Nephron (organoid): Measurements from ENCODE around the gene ASXL1.

Experiments used
- H3K27ac Mint-ChIP-seq, 3 experiments: 2 replicates each; pipeline ENCODE4 v1.8.0; 2020; ENCODE audit warnings: mixed read lengths in 3 of 3, mild to moderate bottlenecking in 2 of 3, moderate library complexity in 1 of 3
- H3K27me3 Mint-ChIP-seq: 2 replicates; pipeline ENCODE4 v1.8.0; 2021; ENCODE audit warnings: low read depth, mild to moderate bottlenecking, moderate library complexity, mixed read lengths
- H3K36me3 Mint-ChIP-seq: 2 replicates; pipeline ENCODE4 v1.8.0; 2020; ENCODE audit warnings: low read depth, mixed read lengths
- H3K4me1 Mint-ChIP-seq: 2 replicates; pipeline ENCODE4 v1.8.0; 2020; ENCODE audit warnings: mixed read lengths
- H3K4me3 Mint-ChIP-seq, 3 experiments: 2 replicates each; pipeline ENCODE4 v1.8.0; 2020; ENCODE audit warnings: mild to moderate bottlenecking in 3 of 3, mixed read lengths in 3 of 3, moderate library complexity in 2 of 3
- H3K9me3 Mint-ChIP-seq: 2 replicates; pipeline ENCODE4 v1.8.0; 2020; ENCODE audit warnings: mixed read lengths
- CTCF ChIP-seq, 3 experiments: fragments of 200-600 bp; sonication (generic); IDR thresholded peaks; one replicate each; pipeline ENCODE4 v1.5.0; 2021; ENCODE audit warnings: antibody characterized with exemption in 3 of 3; ENCODE audit not compliant: unreplicated experiment in 3 of 3

The ASXL1 gene

GRCh38 chr20:32447136-32448027 lies 89.3 kb downstream of the ASXL1 start:
- Mint-ChIP-seq H3K27me3 (no peaks in the 10 kb centered on the region), H3K27ac (peak overlapping the region; percentile 64 to 86 (median 76)), H3K4me3 (no peak overlapping the region), H3K9me3 (no peaks in the 10 kb centered on the region), H3K36me3 (peaks cover 64% of the 10 kb centered on the region), H3K4me1 (peaks cover 26% of the 10 kb centered on the region)
- TF ChIP-seq CTCF (IDR thresholded peaks at IDR 0.05; ENCODE audit: unreplicated experiment in 3 of 3) = no peak

- Mint-ChIP-seq H3K4me3 (no peak overlapping the region), H3K36me3 (peaks cover 61% of the 10 kb centered on the region), H3K9me3 (no peaks in the 10 kb centered on the region), H3K27me3 (no peaks in the 10 kb centered on the region), H3K4me1 (peaks cover 26% of the 10 kb centered on the region), H3K27ac (peak overlapping the region; percentile 60 to 86 (median 76))
- TF ChIP-seq CTCF (IDR thresholded peaks at IDR 0.05; ENCODE audit: unreplicated experiment in 3 of 3) = no peak
Measured at GRCh38 chr20:32448306-32449056, 90.3 kb downstream of the ASXL1 start.

- no peak overlapping the region for H3K4me3 Mint-ChIP-seq
- peak overlapping the region; percentile 46 to 66 (median 50) for H3K27ac Mint-ChIP-seq
- no peak for TF ChIP-seq CTCF (IDR thresholded peaks at IDR 0.05; ENCODE audit: unreplicated experiment in 3 of 3)
- H3K27me3 Mint-ChIP-seq = no peaks in the 10 kb centered on the region
- peaks cover 58% of the 10 kb centered on the region for H3K36me3 Mint-ChIP-seq
- no peaks in the 10 kb centered on the region for H3K9me3 Mint-ChIP-seq
- peaks cover 20% of the 10 kb centered on the region for H3K4me1 Mint-ChIP-seq
Measured at GRCh38 chr20:32449057-32449889, 91.1 kb downstream of the ASXL1 start.

- TF ChIP-seq CTCF (IDR thresholded peaks at IDR 0.05; ENCODE audit: unreplicated experiment in 3 of 3) = no peak
- Mint-ChIP-seq H3K4me3 (no peak overlapping the region), H3K4me1 (peaks cover 20% of the 10 kb centered on the region), H3K27ac (peak overlapping the region; percentile 46 to 66 (median 50)), H3K9me3 (no peaks in the 10 kb centered on the region), H3K27me3 (no peaks in the 10 kb centered on the region), H3K36me3 (peaks cover 55% of the 10 kb centered on the region)
Measured at GRCh38 chr20:32449890-32450401, 91.8 kb downstream of the ASXL1 start.

- no peaks in the 10 kb centered on the region for H3K9me3 Mint-ChIP-seq
- H3K27ac Mint-ChIP-seq = peak overlapping the region; percentile 46 to 66 (median 50)
- no peak for TF ChIP-seq CTCF (IDR thresholded peaks at IDR 0.05; ENCODE audit: unreplicated experiment in 3 of 3)
- H3K27me3 Mint-ChIP-seq = no peaks in the 10 kb centered on the region
- H3K4me3 Mint-ChIP-seq = no peak overlapping the region
- H3K36me3 Mint-ChIP-seq = peaks cover 49% of the 10 kb centered on the region
- peaks cover 14% of the 10 kb centered on the region for H3K4me1 Mint-ChIP-seq
Measured at GRCh38 chr20:32450484-32451061, 92.4 kb downstream of the ASXL1 start.
